ENCODE data around the gene PIP5K1C.
"Not testable (repeated sequence)": the region's sequence is repeated elsewhere in the genome, so short reads cannot be mapped to it uniquely, and the experiment has no call there.

PIP5K1C gene

DNA sequence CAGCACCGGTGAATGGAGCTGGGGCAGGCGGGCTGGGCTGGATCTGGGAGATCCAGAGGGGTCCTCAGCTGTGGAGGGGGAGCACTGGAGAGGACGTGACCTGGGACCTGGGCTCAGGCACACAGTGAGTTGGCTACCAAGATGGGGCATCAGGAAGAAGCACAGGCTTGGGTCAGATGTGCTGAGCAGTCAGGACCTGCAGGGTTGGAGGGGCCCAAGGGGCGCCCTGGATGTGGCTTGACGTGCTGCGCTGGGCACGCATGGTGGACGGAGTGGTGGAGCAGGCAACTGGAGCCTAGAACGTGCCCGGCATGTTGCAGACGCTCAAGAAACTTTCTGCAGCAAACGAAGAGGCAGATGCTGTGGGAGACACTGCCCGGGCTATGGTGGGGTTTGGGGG is 20.7 kb downstream of the PIP5K1C start:
- no peak for DNase-seq

DNA sequence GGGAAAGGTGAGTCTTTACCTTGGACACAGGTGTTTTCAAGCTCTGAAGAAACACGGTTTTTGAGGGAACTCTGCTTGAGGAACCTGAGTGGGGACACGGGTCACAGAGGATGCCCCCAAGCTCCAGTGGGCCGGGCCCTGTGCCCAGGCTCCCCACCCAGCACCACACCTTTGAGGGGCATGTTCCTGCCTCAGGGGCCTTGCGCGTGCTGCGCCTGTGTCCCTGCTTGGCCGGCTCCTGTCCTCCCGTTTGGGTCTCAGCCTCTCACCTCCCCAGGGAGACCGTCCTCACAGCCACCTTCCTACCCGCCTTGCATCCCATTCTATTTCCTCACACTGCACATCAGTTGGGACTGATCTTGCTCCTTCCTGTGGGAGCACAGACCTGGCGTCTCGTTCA is 21.1 kb downstream of the PIP5K1C start:
- no peak for DNase-seq

DNA sequence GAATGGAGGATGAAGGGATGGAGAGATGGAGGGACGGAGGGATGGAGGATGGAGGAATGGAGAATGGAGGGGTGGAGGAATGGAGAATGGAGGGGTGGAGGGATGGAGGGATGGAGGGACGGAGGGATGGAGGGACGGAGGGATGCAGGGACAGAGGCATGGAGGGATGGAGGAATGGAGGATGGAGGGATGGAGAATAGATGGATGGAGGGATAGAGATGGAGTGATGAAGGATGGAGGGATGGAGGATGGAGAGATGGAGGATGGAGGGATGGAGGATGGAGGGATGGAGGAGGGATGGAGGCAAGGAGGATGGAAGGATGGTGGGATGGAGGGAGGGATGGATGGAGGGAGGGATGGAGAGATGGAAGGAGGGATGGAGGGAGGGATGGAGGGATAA is 22.1 kb downstream of the PIP5K1C start:
- DNase-seq = no peak

GRCh38 chr19:3674784-3675543 is 25.3 kb downstream of the PIP5K1C start:
- no peak for DNase-seq

DNA sequence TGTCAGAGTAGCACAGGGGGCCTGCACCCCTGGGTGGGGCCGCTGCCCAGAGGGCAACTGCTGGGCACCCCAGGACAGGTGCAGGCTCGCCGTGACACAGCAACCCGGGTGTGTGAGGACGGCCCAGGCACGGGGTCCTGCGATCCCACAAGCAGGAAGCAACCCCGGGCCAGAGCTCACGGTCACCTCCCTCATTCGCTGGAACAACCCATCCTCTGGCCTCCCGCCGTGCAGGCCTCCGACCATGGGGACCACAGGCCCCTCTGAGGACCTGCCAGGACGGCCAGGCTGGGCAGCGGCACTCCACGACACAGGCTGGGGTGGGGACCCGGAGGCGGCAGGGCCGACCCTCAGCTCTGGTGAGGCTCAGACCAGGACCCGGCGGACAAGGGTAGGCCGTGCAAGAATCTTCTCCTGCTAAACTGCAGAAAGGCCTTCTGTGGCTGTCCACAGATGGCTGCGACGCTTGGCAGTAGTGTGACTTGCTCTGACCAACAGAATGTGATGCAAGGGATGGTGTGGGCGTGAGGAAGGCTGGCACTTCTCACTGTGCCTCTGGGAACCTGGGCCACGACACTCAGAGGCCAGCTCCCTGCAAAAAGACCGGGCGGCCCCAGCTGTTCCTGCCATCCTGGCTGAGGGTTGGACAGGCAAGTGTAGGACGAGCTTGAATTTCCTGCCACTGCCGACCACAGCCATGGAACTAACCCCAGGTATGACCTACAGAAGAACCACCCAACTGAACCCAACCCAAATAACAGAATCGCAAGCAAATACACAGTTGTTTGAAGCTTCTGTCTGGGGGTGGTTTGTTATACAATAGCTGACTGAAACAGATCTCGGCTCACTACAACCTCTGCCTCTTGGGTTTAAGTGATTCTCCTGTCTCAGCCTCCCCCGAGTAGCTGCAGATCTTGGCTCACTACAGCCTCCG is 26.5 kb downstream of the PIP5K1C start:
- DNase-seq = no peak

DNA sequence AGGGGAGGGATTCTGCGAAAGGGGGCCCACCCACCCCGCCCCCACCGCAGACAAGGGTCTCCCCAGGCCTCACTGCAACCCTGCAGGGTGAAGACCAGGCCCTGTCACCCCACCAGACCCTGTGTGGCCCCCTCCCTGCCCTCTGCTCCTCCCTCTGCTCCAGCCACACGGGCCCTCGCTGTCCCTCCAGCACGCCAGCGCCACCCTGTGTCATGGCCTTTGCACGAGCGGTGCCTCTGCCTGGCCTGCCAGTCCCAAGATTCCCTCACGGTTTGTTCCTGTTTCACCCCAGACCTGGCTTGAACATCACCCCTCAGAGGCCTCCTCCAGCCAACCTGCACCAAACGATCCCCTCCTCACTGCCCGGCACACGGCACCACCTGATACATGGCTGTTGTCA is 27.3 kb downstream of the PIP5K1C start:
- no peak for DNase-seq

DNA sequence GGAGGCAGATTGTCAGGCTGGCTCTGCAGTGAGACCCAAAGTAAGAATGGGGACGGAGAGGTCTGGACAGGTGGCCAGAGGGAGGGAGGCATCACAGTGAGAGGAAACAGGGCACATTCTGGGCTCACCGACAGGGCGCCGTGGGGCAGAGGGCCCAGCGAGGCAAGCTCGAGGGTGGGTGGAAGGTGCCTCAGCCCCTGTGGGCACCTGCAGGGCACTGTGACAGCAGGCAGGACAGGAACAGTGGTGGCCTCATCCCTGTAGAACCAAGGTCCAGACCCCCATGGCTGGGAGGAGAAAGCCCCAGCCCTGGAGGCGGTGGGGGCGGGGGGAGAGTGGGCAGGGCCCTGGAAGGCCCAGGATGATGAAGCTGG is 27.7 kb downstream of the PIP5K1C start:
- DNase-seq = no peak

DNA sequence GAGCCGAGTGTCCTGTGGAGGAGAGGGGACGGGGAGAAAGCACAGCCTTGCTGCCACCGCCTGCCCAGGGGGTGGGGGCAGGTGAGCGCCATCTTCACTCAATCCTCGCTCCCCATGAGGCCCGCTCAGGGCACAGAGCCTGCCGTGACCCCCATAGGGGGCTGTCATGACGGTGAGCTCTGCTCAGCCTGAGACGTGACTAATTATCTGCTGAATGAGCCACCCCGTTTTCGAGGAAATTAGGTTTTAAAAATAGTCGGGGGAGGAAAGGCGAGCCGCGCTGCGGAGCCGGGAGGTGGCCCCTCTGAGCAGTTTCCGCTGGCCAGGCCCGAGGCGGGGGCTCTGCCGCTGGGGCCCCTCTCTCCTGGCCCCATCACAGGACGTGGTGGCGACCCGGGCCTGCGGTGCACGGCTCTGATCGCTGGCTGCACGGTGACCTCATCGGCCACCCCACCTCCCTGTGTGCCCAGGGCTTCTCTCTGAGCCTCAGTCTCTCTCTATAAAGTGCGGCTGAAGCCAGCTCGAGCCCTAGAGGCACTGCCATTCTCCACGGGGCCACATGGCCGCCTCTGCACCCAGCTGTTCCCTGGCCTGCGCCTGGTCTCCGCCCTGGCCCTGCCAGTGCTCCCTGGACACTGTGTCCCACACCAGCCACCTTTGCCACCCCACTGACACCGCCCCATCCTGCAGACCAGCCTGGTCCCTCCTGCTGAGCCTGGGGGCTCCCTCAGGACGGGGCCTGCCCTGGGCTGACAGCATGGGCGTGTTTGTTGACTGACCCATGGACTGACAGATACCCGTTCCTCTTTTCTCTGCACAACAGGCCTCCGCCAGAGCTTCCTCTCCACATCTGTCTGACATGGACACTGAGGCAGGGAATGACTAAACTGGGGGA is 28.3 kb downstream of the PIP5K1C start:
- DNase-seq = peak in 2 of 56 donors; percentile 4 to 20

- peak in 4 of 56 donors; percentile 9 to 54 (median 16) for DNase-seq
Observed at GRCh38 chr19:3670796-3671679, 29.2 kb downstream of the PIP5K1C start.

DNA sequence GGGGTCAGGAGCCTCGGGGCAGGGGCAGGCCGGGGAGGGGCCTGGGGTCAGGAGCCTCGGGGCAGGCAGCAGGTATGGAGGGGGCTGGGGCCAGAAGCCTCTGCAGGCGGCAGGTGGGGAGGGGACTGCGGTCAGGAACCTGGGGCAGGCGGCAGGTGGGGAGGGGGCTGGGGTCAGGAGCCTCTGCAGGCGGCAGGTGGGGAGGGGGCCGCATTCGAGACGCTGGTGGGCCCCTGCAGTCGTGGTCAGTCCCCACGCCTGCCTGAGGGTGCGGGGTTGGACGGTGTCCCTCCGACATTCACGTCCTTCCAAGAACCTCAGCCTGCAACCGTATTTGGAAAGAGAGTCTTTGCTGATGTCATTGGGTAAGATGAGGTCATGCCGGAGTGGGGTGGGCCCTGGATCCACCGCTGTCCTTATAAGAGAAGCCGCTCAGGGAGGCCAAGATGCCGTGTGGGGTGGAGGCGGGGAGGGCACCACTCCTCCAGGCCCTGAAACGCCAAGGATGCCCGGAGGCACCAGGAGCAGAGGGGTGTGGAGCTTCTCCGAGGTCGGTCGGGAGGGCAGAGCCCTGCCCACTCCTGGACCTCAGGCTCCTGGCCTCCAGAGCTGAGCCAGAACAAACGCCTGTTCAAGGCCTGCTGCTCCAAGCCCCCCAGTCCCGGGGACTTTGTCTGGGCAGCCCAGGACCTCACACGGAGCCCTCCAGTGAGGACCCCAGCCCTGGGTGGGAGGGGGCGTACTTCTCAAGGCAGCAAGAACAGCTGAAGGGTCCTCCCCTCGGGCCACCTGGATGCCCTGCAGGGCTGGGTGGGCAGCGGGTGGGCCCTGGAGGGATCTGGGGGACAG is 30.1 kb downstream of the PIP5K1C start:
- peak in 2 of 56 donors; percentile 18 to 29 for DNase-seq

DNA sequence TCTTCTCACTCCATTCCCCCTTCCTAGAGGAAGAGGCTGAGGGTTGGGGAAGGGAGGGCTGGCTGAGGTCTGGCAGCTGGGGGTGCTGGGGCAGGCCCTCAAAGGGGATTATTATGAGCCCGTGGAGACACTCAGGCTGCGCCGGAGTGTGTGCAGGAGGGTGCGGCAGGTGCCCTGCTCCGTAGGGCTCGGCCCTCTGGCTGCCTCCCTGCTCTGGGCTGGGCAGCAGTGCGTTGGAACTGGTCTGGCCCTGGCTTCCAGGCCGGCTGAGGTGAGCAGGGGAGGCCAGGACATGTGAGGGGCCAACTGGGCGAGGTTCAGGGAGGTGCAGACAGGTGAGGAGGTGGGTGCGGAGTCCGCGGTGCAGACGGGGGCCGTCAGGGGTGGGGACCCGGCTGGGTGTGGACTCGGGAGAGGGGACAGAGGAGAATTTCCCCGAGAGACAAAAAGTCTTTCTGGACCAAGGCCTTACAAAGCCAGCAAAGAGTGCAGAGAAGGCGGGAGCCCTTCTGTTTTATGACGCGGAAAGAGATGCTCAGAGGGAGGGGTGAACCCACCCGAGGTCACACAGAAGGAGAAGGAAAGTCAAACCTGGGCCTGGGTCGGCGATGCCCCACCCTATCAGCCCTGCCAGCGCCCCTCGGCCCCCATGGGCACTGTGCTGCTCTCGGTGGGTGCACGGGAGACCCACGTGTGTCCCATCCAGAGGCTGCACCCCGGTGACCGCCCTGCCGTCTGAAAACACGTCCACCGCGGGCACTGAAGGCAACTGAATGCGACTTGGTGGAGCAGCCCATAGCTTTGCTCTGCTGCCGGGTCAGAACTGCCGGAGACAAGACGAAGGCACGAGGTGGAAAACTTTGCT is 31.0 kb downstream of the PIP5K1C start:
- no peak for DNase-seq

DNA sequence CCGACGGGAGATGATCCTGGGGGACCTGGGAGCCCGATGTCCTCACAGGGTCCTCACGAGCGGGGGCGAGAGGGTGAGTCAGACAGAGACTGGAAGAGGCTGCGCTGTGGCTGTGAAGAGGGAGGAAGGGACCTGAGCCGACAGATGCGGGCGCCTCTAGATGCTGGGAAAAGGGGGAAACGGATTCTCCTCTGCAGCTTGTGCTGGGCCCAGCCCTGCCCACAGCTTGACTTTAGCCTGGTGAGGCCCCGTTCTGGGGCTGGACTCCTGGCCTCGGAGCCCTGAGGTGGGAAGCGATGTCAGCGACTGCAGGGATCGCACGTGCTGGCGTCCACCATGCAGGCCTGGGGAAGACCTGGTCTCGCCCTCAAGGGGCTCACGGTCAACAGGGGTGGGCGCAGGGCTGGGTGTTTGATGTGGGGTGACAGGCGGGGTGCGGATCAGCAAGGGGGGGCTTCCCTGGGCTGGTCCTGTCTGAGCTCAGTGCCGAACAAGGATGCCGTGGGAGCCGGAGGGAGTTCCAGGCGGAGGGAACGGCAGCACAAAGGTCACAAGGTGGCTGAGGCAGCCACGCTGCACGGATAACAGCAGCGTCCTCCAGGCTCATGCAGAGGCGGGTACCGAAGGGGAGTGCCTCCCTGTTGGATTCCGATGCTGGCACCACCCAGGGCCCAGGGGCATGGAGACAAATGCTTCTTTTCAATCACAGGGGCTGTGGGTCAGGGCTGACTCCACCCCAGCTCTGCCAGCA is 31.8 kb downstream of the PIP5K1C start:
- no peak for DNase-seq

DNA sequence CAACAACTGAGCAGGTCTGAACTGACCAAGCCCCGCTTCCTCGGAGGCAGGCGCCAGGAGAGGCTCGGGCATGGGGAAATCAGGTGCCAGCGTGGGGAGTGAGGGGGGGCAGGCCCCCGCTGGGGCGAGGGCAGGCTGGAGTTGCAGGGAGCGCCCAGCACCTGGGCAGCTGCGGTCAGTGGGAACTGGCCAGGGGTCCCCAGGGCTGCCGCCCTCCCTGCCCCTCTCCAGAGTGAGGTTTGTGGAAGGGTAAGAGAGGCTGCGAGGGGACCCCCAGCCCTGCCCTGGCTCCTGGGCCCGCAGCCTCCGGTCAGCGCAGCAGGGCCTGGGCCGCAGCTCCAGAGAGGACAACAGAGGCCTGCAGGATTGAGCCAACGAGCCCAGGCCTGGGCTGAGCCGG is 32.5 kb downstream of the PIP5K1C start:
- DNase-seq = no peak

DNA sequence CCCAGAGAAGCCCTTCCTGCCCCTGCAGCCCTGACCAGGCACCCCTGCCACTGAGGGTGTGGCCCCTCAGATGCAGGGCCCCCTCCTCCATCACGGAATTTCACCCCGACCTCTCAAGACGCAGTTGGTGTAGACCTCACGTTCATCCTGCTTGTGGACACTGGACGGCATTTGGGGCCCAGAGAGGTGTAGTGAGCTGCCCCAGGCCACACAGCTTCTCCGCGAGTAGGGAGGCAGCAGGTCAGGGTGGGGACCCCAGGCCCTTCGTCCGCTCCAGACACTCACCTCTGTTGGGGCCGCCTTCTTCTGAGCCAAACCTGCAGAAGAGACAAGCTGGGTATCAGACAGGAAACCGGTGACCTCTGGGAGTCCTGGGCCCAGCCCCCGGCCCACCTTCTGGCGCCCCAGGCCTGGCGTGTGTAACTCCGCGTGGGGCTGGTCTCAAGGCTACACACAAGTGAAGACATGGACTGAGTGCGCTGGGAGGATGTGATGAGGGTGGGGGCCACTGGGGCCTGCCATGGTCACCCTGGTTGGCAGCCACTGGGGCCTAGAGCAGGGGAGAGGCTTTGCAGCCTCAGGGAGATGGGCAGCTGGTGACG is 33.1 kb downstream of the PIP5K1C start:
- DNase-seq = no peak

GRCh38 chr19:3666545-3666856 is 33.8 kb downstream of the PIP5K1C start:
- not testable (repeated sequence) for DNase-seq

GRCh38 chr19:3665681-3666544 is 34.4 kb downstream of the PIP5K1C start:
- DNase-seq = peak in 44 of 56 donors; percentile 9 to 75 (median 40)

Data from nucleus accumbens (tissue), 56 donors.